Activated CD8-positive, alpha-beta T cell treated with anti-CD3 and anti-CD28 coated beads, Interleukin-2, amount 10 ng/mL, durations not matched to agents 7 days and 5 days (primary cell): Measurements from ENCODE around the gene CCDC184. TPM values are rescaled to one million over a fixed set of nuclear protein-coding genes. Genes with fewer than 3 reads are reported as not detected.
A peak's percentile ranks its signal among the peaks of the same experiment; 100 is the strongest.

Experiments
- ATAC-seq: fragments of 150-1000 bp; cut with Tn5 transposase; one replicate; pipeline ENCODE4 v1.10.0; 2021; ENCODE audit warnings: moderate library complexity
- CTCF ChIA-PET: fragments of 350-600 bp; sonication (Branson Sonifier 250); formaldehyde crosslinking; loops from one replicate; lab custom pipeline; 2021; ENCODE audit warnings: antibody characterized with exemption; lab: Charles Lee
- POLR2A ChIA-PET: fragments of 350-600 bp; sonication (Branson Sonifier 250); formaldehyde crosslinking; loops from one replicate; lab custom pipeline; 2021; ENCODE audit warnings: antibody characterized with exemption; lab: Charles Lee
- DNase-seq: peaks from one replicate; pipeline ENCODE4 v3.0.0-alpha.2; 2020
- H3K27ac Mint-ChIP-seq: one replicate; pipeline ENCODE4 v1.8.0; 2021; ENCODE audit warnings: mild to moderate bottlenecking, mixed read lengths
- H3K27me3 Mint-ChIP-seq: one replicate; pipeline ENCODE4 v1.8.0; 2021; ENCODE audit warnings: low read depth, mixed read lengths
- H3K36me3 Mint-ChIP-seq: one replicate; pipeline ENCODE4 v1.8.0; 2021; ENCODE audit warnings: low read depth, mixed read lengths
- H3K4me1 Mint-ChIP-seq: one replicate; pipeline ENCODE4 v1.8.0; 2021; ENCODE audit warnings: low read depth, mixed read lengths
- H3K4me3 Mint-ChIP-seq: one replicate; pipeline ENCODE4 v1.8.0; 2021; ENCODE audit warnings: mild to moderate bottlenecking, mixed read lengths
- H3K9me3 Mint-ChIP-seq: one replicate; pipeline ENCODE4 v1.8.0; 2022; ENCODE audit warnings: mixed read lengths; ENCODE audit not compliant: insufficient read depth
- total RNA-seq, 2 experiments: library from RNA; stranded (reverse); gene quantifications; one replicate each; pipeline ENCODE4 v1.2.3, GENCODE V29; 2021

Gene CCDC184
- total RNA-seq, 2 experiments from 2014 or later: 1.4 to 1.5 TPM

- no peak overlapping the region for H3K27ac Mint-ChIP-seq
- DNase-seq (no peak), ATAC-seq (no peak)
- no peaks in the 10 kb centered on the region for H3K36me3 Mint-ChIP-seq
- H3K27me3 Mint-ChIP-seq: peaks cover 40% of the 10 kb centered on the region
- POLR2A ChIA-PET: no interaction called here
- no peak overlapping the region for H3K4me3 Mint-ChIP-seq
- no peaks in the 10 kb centered on the region for H3K9me3 Mint-ChIP-seq
- CTCF ChIA-PET: interaction anchor here (1.3 to 1.4 kb wide), 2 partner anchors 10 to 43 kb away, joined by 3 to 9 read pairs; partner anchors contain the start of gene CCDC184
- peaks cover 7% of the 10 kb centered on the region for H3K4me1 Mint-ChIP-seq
Measured at GRCh38 chr12:48192861-48193260, 9.4 kb downstream of the CCDC184 start.

- H3K4me3 Mint-ChIP-seq: no peak overlapping the region
- H3K27me3 Mint-ChIP-seq: peaks cover 34% of the 10 kb centered on the region
- no peaks in the 10 kb centered on the region for H3K9me3 Mint-ChIP-seq
- H3K4me1 Mint-ChIP-seq: peaks cover 7% of the 10 kb centered on the region
- ATAC-seq (no peak), DNase-seq (no peak)
- CTCF ChIA-PET: interaction anchor here (0.7 to 1.4 kb wide), 2 partner anchors 11 to 349 kb away, joined by 3 to 9 read pairs; partner anchors contain the start of gene CCDC184
- H3K36me3 Mint-ChIP-seq: peaks cover 2% of the 10 kb centered on the region
- POLR2A ChIA-PET: no interaction called here
- H3K27ac Mint-ChIP-seq: no peak overlapping the region
Measured at GRCh38 chr12:48193623-48194022, 10.2 kb downstream of the CCDC184 start.

- CTCF ChIA-PET: interaction anchor here (0.8 to 1.3 kb wide), 2 partner anchors 12 to 37 kb away, joined by 3 read pairs; partner anchors contain the start of genes ASB8 and CCDC184
- ATAC-seq (no peak), DNase-seq (no peak)
- H3K36me3 Mint-ChIP-seq: peaks cover 4% of the 10 kb centered on the region
- POLR2A ChIA-PET: no interaction called here
- no peaks in the 10 kb centered on the region for H3K9me3 Mint-ChIP-seq
- no peak overlapping the region for H3K27ac Mint-ChIP-seq
- H3K27me3 Mint-ChIP-seq: peaks cover 34% of the 10 kb centered on the region
- peaks cover 13% of the 10 kb centered on the region for H3K4me1 Mint-ChIP-seq
- H3K4me3 Mint-ChIP-seq: no peak overlapping the region
Measured at GRCh38 chr12:48194799-48195201, 11.4 kb downstream of the CCDC184 start.

GRCh38 chr12:48197549-48197970 is 14.1 kb downstream of the CCDC184 start:
- H3K9me3 Mint-ChIP-seq: peaks cover 6% of the 10 kb centered on the region
- peak; percentile 24 for ATAC-seq
- H3K36me3 Mint-ChIP-seq: peaks cover 28% of the 10 kb centered on the region
- CTCF ChIA-PET: interaction anchor here (0.6 to 6.3 kb wide), 25 partner anchors 7 to 490 kb away, joined by 3 to 79 read pairs (median 4); partner anchors contain the start of genes ASB8 and CCDC184
- POLR2A ChIA-PET: interaction anchor here (0.6 to 1.5 kb wide), 7 partner anchors 8 to 807 kb away, joined by 3 to 8 read pairs (median 3); partner anchors contain the start of genes ASB8, CCDC184 and SENP1
- H3K27ac Mint-ChIP-seq: peak overlapping the region; percentile 97
- peak; percentile 46 for DNase-seq
- peaks cover 20% of the 10 kb centered on the region for H3K27me3 Mint-ChIP-seq
- H3K4me3 Mint-ChIP-seq: peak overlapping the region; percentile 76
- H3K4me1 Mint-ChIP-seq: peaks cover 40% of the 10 kb centered on the region

GRCh38 chr12:48197971-48198671 is 14.7 kb downstream of the CCDC184 start:
- H3K27me3 Mint-ChIP-seq: peaks cover 17% of the 10 kb centered on the region
- peaks cover 42% of the 10 kb centered on the region for H3K4me1 Mint-ChIP-seq
- DNase-seq: peak; percentile 95
- CTCF ChIA-PET: interaction anchor here (0.7 to 6.3 kb wide), 16 partner anchors 8 to 491 kb away, joined by 3 to 79 read pairs (median 4); partner anchors contain the start of genes ASB8 and CCDC184
- H3K36me3 Mint-ChIP-seq: peaks cover 31% of the 10 kb centered on the region
- H3K27ac Mint-ChIP-seq: peak overlapping the region; percentile 97
- peaks cover 6% of the 10 kb centered on the region for H3K9me3 Mint-ChIP-seq
- peak; percentile 98 for ATAC-seq
- POLR2A ChIA-PET: interaction anchor here (0.8 to 2.0 kb wide), 9 partner anchors 9 to 359 kb away, joined by 3 to 8 read pairs (median 3); partner anchors contain the start of genes ASB8, CCDC184 and SENP1
- H3K4me3 Mint-ChIP-seq: peak overlapping the region; percentile 76

GRCh38 chr12:48198672-48198971 is 15.2 kb downstream of the CCDC184 start:
- Mint-ChIP-seq H3K4me3 (peak overlapping the region; percentile 76), H3K36me3 (peaks cover 36% of the 10 kb centered on the region), H3K9me3 (peaks cover 6% of the 10 kb centered on the region), H3K27ac (peak overlapping the region; percentile 97), H3K4me1 (peaks cover 42% of the 10 kb centered on the region), H3K27me3 (peaks cover 15% of the 10 kb centered on the region)
- peak; percentile 45 for DNase-seq
- ChIA-PET POLR2A (interaction anchor here (0.9 to 2.0 kb wide), 7 partner anchors 16 to 360 kb away, joined by 3 to 6 read pairs (median 3); partner anchors contain the start of gene ASB8), CTCF (interaction anchor here (1.2 to 6.3 kb wide), 7 partner anchors 8 to 420 kb away, joined by 3 to 79 read pairs (median 15); partner anchors contain the start of genes ASB8 and CCDC184)
- peak; percentile 24 for ATAC-seq

- ChIA-PET CTCF (interaction anchor here (0.8 to 6.3 kb wide), 10 partner anchors 9 to 455 kb away, joined by 3 to 79 read pairs (median 10); partner anchors contain the start of genes ASB8, CCDC184 and TMEM106C), POLR2A (interaction anchor here (0.9 to 2.0 kb wide), 9 partner anchors 9 to 360 kb away, joined by 3 to 6 read pairs (median 3); partner anchors contain the start of gene ASB8)
- Mint-ChIP-seq H3K27ac (peak overlapping the region; percentile 97), H3K4me1 (peaks cover 42% of the 10 kb centered on the region), H3K9me3 (peaks cover 6% of the 10 kb centered on the region), H3K4me3 (peak overlapping the region; percentile 76), H3K27me3 (peaks cover 12% of the 10 kb centered on the region), H3K36me3 (peaks cover 36% of the 10 kb centered on the region)
- DNase-seq: no peak
- no peak for ATAC-seq
Measured at GRCh38 chr12:48198985-48199384, 15.5 kb downstream of the CCDC184 start.

GRCh38 chr12:48199774-48200221 is 16.4 kb downstream of the CCDC184 start:
- H3K4me1 Mint-ChIP-seq: peaks cover 42% of the 10 kb centered on the region
- H3K27ac Mint-ChIP-seq: peak overlapping the region; percentile 97
- H3K36me3 Mint-ChIP-seq: peaks cover 42% of the 10 kb centered on the region
- ChIA-PET CTCF (interaction anchor here (0.7 to 6.3 kb wide), 12 partner anchors 10 to 456 kb away, joined by 3 to 79 read pairs (median 4); partner anchors contain the start of genes CCDC184, TMEM106C and ZNF641), POLR2A (interaction anchor here (1.1 to 2.0 kb wide), 6 partner anchors 10 to 187 kb away, joined by 3 to 6 read pairs (median 3); partner anchors contain the start of gene ASB8)
- H3K27me3 Mint-ChIP-seq: peaks cover 6% of the 10 kb centered on the region
- H3K4me3 Mint-ChIP-seq: peak overlapping the region; percentile 76
- DNase-seq (no peak), ATAC-seq (no peak)
- peaks cover 6% of the 10 kb centered on the region for H3K9me3 Mint-ChIP-seq

- Mint-ChIP-seq H3K4me1 (peaks cover 42% of the 10 kb centered on the region), H3K27ac (no peak overlapping the region), H3K4me3 (no peak overlapping the region), H3K27me3 (no peaks in the 10 kb centered on the region), H3K9me3 (peaks cover 11% of the 10 kb centered on the region), H3K36me3 (peaks cover 42% of the 10 kb centered on the region)
- ChIA-PET CTCF (interaction anchor here (1.5 to 6.3 kb wide), 3 partner anchors 11 to 253 kb away, joined by 3 to 79 read pairs (median 5); partner anchors contain the start of gene CCDC184), POLR2A (interaction anchor here (0.7 to 1.0 kb wide), 2 partner anchors 18 to 385 kb away, joined by 3 to 6 read pairs; partner anchors contain the start of gene CCDC184)
- DNase-seq: no peak
- ATAC-seq: no peak
Measured at GRCh38 chr12:48201091-48201490, 17.6 kb downstream of the CCDC184 start.

- H3K27me3 Mint-ChIP-seq: no peaks in the 10 kb centered on the region
- H3K4me3 Mint-ChIP-seq: no peak overlapping the region
- peaks cover 46% of the 10 kb centered on the region for H3K36me3 Mint-ChIP-seq
- CTCF ChIA-PET: interaction anchor here (1.9 to 6.3 kb wide), 2 partner anchors 12 to 16 kb away, joined by 5 to 79 read pairs; partner anchors contain the start of gene CCDC184
- H3K27ac Mint-ChIP-seq: no peak overlapping the region
- H3K4me1 Mint-ChIP-seq: peaks cover 42% of the 10 kb centered on the region
- POLR2A ChIA-PET: interaction anchor here (1.0 kb wide), 1 partner anchor 19 kb away, joined by 3 read pairs; the partner anchor contains the start of gene CCDC184
- peaks cover 12% of the 10 kb centered on the region for H3K9me3 Mint-ChIP-seq
- DNase-seq: no peak
- no peak for ATAC-seq
Measured at GRCh38 chr12:48201516-48201915, 18.1 kb downstream of the CCDC184 start.

- H3K27ac Mint-ChIP-seq: no peak overlapping the region
- H3K4me1 Mint-ChIP-seq: peaks cover 35% of the 10 kb centered on the region
- no peaks in the 10 kb centered on the region for H3K27me3 Mint-ChIP-seq
- no peak overlapping the region for H3K4me3 Mint-ChIP-seq
- DNase-seq (no peak), ATAC-seq (no peak)
- H3K9me3 Mint-ChIP-seq: peaks cover 22% of the 10 kb centered on the region
- CTCF ChIA-PET: interaction anchor here (1.9 kb wide), 1 partner anchor 13 kb away, joined by 5 read pairs; no protein-coding TSS in a partner anchor
- peaks cover 52% of the 10 kb centered on the region for H3K36me3 Mint-ChIP-seq
- POLR2A ChIA-PET: interaction anchor here (0.6 to 1.2 kb wide), 2 partner anchors 9 to 243 kb away, joined by 3 read pairs; no protein-coding TSS in a partner anchor
Measured at GRCh38 chr12:48202766-48203165, 19.3 kb downstream of the CCDC184 start.
